ENCODE measurements around the gene GAS2L1.

GAS2L1 gene

GRCh38 chr22:29312218-29313125 lies 6.0 kb downstream of the GAS2L1 start:
- no peak for ATAC-seq
- TF ChIP-seq ARNTL (CRISPR knock-in tag; IDR thresholded peaks at IDR 0.05; ENCODE audit: borderline replicate concordance, low read depth) (no peak), GLIS3 (CRISPR knock-in tag; IDR thresholded peaks at IDR 0.05) (no peak), CSDC2 (CRISPR knock-in tag; IDR thresholded peaks at IDR 0.05) (no peak)

- 0 out of 3 replicates have a peak, but pooled peaks have one; percentile 2 for ATAC-seq
- TF ChIP-seq ZNF70 (CRISPR knock-in tag; IDR thresholded peaks at IDR 0.05) (no peak), PPARA (CRISPR knock-in tag; IDR thresholded peaks at IDR 0.05; ENCODE audit: borderline replicate concordance) (no peak), TCF4 (CRISPR knock-in tag; IDR thresholded peaks at IDR 0.05; ENCODE audit: borderline replicate concordance) (no peak), ZC3H10 (CRISPR knock-in tag; IDR thresholded peaks at IDR 0.05) (no peak), CSDC2 (CRISPR knock-in tag; IDR thresholded peaks at IDR 0.05) (no peak), GLIS3 (CRISPR knock-in tag; IDR thresholded peaks at IDR 0.05) (no peak), RARB (CRISPR knock-in tag; IDR thresholded peaks at IDR 0.05) (no peak), ZFP30 (CRISPR knock-in tag; IDR thresholded peaks at IDR 0.05) (no peak), CREB5 (CRISPR knock-in tag; IDR thresholded peaks at IDR 0.05; ENCODE audit: low read depth) (no peak), ZNF8 (CRISPR knock-in tag; IDR thresholded peaks at IDR 0.05) (no peak)
Observed at GRCh38 chr22:29313126-29313575, 6.7 kb downstream of the GAS2L1 start.

GRCh38 chr22:29313576-29314466 lies 7.4 kb downstream of the GAS2L1 start:
- no peak for ATAC-seq
- TF ChIP-seq TSHZ2 (CRISPR knock-in tag; IDR thresholded peaks at IDR 0.05) = no peak
- TF ChIP-seq BACH2 (CRISPR knock-in tag; IDR thresholded peaks at IDR 0.05; ENCODE audit: borderline replicate concordance) = no peak
- TF ChIP-seq CSRNP3 (CRISPR knock-in tag; IDR thresholded peaks at IDR 0.05) = no peak
- no peak for TF ChIP-seq RARB (CRISPR knock-in tag; IDR thresholded peaks at IDR 0.05)
- TF ChIP-seq POU6F1 (CRISPR knock-in tag; IDR thresholded peaks at IDR 0.05; ENCODE audit: borderline replicate concordance, low read depth) = no peak
- no peak for TF ChIP-seq CREB5 (CRISPR knock-in tag; IDR thresholded peaks at IDR 0.05; ENCODE audit: low read depth)
- no peak for TF ChIP-seq TCF4 (CRISPR knock-in tag; IDR thresholded peaks at IDR 0.05; ENCODE audit: borderline replicate concordance)
- no peak for TF ChIP-seq PATZ1 (CRISPR knock-in tag; IDR thresholded peaks at IDR 0.05; ENCODE audit: borderline replicate concordance)
- no peak for TF ChIP-seq ISL1 (CRISPR knock-in tag; IDR thresholded peaks at IDR 0.05)
- TF ChIP-seq ZFP30 (CRISPR knock-in tag; IDR thresholded peaks at IDR 0.05) = no peak
- TF ChIP-seq TOX (CRISPR knock-in tag; IDR thresholded peaks at IDR 0.05; ENCODE audit: borderline replicate concordance) = no peak
- no peak for TF ChIP-seq ARNTL (CRISPR knock-in tag; IDR thresholded peaks at IDR 0.05; ENCODE audit: borderline replicate concordance, low read depth)
- TF ChIP-seq GLIS3 (CRISPR knock-in tag; IDR thresholded peaks at IDR 0.05) = no peak
- TF ChIP-seq ZNF565 (CRISPR knock-in tag; conservative IDR thresholded peaks at IDR 0.05; ENCODE audit: low read depth) = no peak
- TF ChIP-seq CSDC2 (CRISPR knock-in tag; IDR thresholded peaks at IDR 0.05) = no peak
- TF ChIP-seq ZNF70 (CRISPR knock-in tag; IDR thresholded peaks at IDR 0.05) = no peak
- no peak for TF ChIP-seq ZNF8 (CRISPR knock-in tag; IDR thresholded peaks at IDR 0.05)
